Caco-2 (cell line): ENCODE data around the gene AP4B1. TPM values are rescaled to one million over a fixed set of nuclear protein-coding genes. Genes with fewer than 3 reads are reported as not detected.

Source experiments
- BruUV-seq: library from RNA; stranded (reverse); fragments of 400-500 nt; replicated peaks from 2 replicates; lab custom pipeline; 2021; lab: Mats Ljungman, UMichigan
- CTCF ChIA-PET: fragments of 300-600 bp; sonication (Branson Sonifier 250); formaldehyde crosslinking; loops from one replicate; lab custom pipeline; 2022; ENCODE audit warnings: antibody characterized with exemption; lab: Charles Lee
- POLR2A ChIA-PET: fragments of 300-600 bp; sonication (Branson Sonifier 250); formaldehyde crosslinking; loops from one replicate; lab custom pipeline; 2022; ENCODE audit warnings: antibody characterized with exemption; lab: Charles Lee
- DNase-seq, 2 experiments: peaks; one replicate each; pipeline versions ENCODE4 v3.0.0 to v3.0.0-alpha.2; 2020 to 2022
- H3K27me3 ChIP-seq: replicated peaks from 2 replicates; pipeline ENCODE4 v1.6.0; 2011; ENCODE audit warnings: low read length; ENCODE audit not compliant: control insufficient read depth, insufficient read depth
- H3K36me3 ChIP-seq: 2 replicates; pipeline ENCODE4 v1.5.1; 2011; ENCODE audit warnings: low read length; ENCODE audit not compliant: control insufficient read depth, insufficient read depth
- H3K4me1 ChIP-seq: fragments of 250-450 bp; sonication (Bioruptor Pico); 2 replicates; pipeline ENCODE4 v1.5.1; 2020; ENCODE audit warnings: mild to moderate bottlenecking
- H3K4me3 ChIP-seq: 2 replicates; pipeline ENCODE4 v1.5.1; 2011; ENCODE audit warnings: low read depth, mild to moderate bottlenecking, control low read depth, low read length
- H3K9me3 ChIP-seq: fragments of 250-450 bp; sonication (Bioruptor Pico); 2 replicates; pipeline ENCODE4 v1.5.1; 2020; ENCODE audit warnings: mild to moderate bottlenecking, moderate library complexity
- H3K27ac Mint-ChIP-seq: one replicate; pipeline ENCODE4 v1.8.0; 2022; ENCODE audit warnings: mixed read lengths; ENCODE audit not compliant: unreplicated experiment
- H3K27me3 Mint-ChIP-seq: one replicate; pipeline ENCODE4 v1.8.0; 2022; ENCODE audit warnings: mixed read lengths; ENCODE audit not compliant: insufficient read depth, unreplicated experiment
- H3K36me3 Mint-ChIP-seq: one replicate; pipeline ENCODE4 v1.8.0; 2022; ENCODE audit warnings: mild to moderate bottlenecking, mixed read lengths; ENCODE audit not compliant: insufficient read depth, unreplicated experiment
- H3K4me1 Mint-ChIP-seq: one replicate; pipeline ENCODE4 v1.8.0; 2022; ENCODE audit warnings: low read depth, mixed read lengths; ENCODE audit not compliant: unreplicated experiment
- H3K4me3 Mint-ChIP-seq: one replicate; pipeline ENCODE4 v1.8.0; 2022; ENCODE audit warnings: mild to moderate bottlenecking, moderate library complexity, mixed read lengths; ENCODE audit not compliant: unreplicated experiment
- H3K9me3 Mint-ChIP-seq: one replicate; pipeline ENCODE4 v1.8.0; 2022; ENCODE audit warnings: mixed read lengths; ENCODE audit not compliant: unreplicated experiment
- CTCF ChIP-seq, 2 experiments: fragments of 200-600 bp in 1 of 2; IDR thresholded peaks; 1 replicate in 1 of 2; 2 replicates in 1 of 2; pipeline versions ENCODE4 v1.5.1 to v1.8.0; 2011 to 2022; ENCODE audit warnings: antibody characterized with exemption in 1 of 2, control low read depth in 1 of 2, inconsistent platforms in 1 of 2, low read depth in 1 of 2, low read length in 1 of 2, mild to moderate bottlenecking in 1 of 2, moderate library complexity in 1 of 2; ENCODE audit not compliant: insufficient read depth in 1 of 2, severe bottlenecking in 1 of 2, unreplicated experiment in 1 of 2
- intact Hi-C: fragments of 100-400 bp; cut with micrococcal nuclease; formaldehyde crosslinking; loops from one replicate; pipeline ENCODE4 v1.10.0; 2022; ENCODE audit not compliant: unreplicated experiment
- total RNA-seq: library from RNA; stranded (reverse); gene quantifications from 2 replicates; pipeline ENCODE4 v1.2.3, GENCODE V29; 2022

The AP4B1 gene
- total RNA-seq, 1 experiment from 2014 or later: 10.0 TPM

- no peaks in the 10 kb centered on the region for H3K4me1 Mint-ChIP-seq
- intact Hi-C loops: no loop called here
- POLR2A ChIA-PET: no interaction called here
- BruUV-seq: no TSS peak
- TF ChIP-seq CTCF (IDR thresholded peaks at IDR 0.05; ENCODE audit: insufficient read depth in 1 of 2, low read depth in 1 of 2, low read length in 1 of 2, severe bottlenecking in 1 of 2, unreplicated experiment in 1 of 2): no peak
- H3K4me3 ChIP-seq: no peak overlapping the region
- no peaks in the 10 kb centered on the region for H3K9me3 Mint-ChIP-seq
- H3K4me1 ChIP-seq: no peaks in the 10 kb centered on the region
- H3K27ac Mint-ChIP-seq: no peak overlapping the region
- H3K27me3 ChIP-seq: no peaks in the 10 kb centered on the region
- no peaks in the 10 kb centered on the region for H3K27me3 Mint-ChIP-seq
- H3K4me3 Mint-ChIP-seq: no peak overlapping the region
- no peaks in the 10 kb centered on the region for H3K36me3 ChIP-seq
- no peak for DNase-seq
- CTCF ChIA-PET: no interaction called here
- no peaks in the 10 kb centered on the region for H3K36me3 Mint-ChIP-seq
- no peaks in the 10 kb centered on the region for H3K9me3 ChIP-seq
These were observed 28.4 kb downstream of the AP4B1 start for GRCh38 chr1:113876176-113876575.

- Mint-ChIP-seq H3K4me3 (no peak overlapping the region), H3K36me3 (no peaks in the 10 kb centered on the region), H3K4me1 (no peaks in the 10 kb centered on the region), H3K9me3 (no peaks in the 10 kb centered on the region), H3K27me3 (no peaks in the 10 kb centered on the region), H3K27ac (no peak overlapping the region)
- intact Hi-C loops: no loop called here
- DNase-seq: no peak
- Histone ChIP-seq H3K4me1 (no peaks in the 10 kb centered on the region), H3K9me3 (no peaks in the 10 kb centered on the region), H3K36me3 (no peaks in the 10 kb centered on the region), H3K27me3 (no peaks in the 10 kb centered on the region), H3K4me3 (no peak overlapping the region)
- ChIA-PET POLR2A (no interaction called here), CTCF (no interaction called here)
- TF ChIP-seq CTCF (IDR thresholded peaks at IDR 0.05; ENCODE audit: insufficient read depth in 1 of 2, low read depth in 1 of 2, low read length in 1 of 2, severe bottlenecking in 1 of 2, unreplicated experiment in 1 of 2): no peak
- no TSS peak for BruUV-seq
These were observed 28.9 kb downstream of the AP4B1 start for GRCh38 chr1:113875714-113876113.

GRCh38 chr1:113874012-113874879 lies 30.4 kb downstream of the AP4B1 start:
- H3K9me3 ChIP-seq: no peaks in the 10 kb centered on the region
- no peaks in the 10 kb centered on the region for H3K4me1 Mint-ChIP-seq
- no peak overlapping the region for H3K27ac Mint-ChIP-seq
- TF ChIP-seq CTCF (IDR thresholded peaks at IDR 0.05; ENCODE audit: insufficient read depth in 1 of 2, low read depth in 1 of 2, low read length in 1 of 2, severe bottlenecking in 1 of 2, unreplicated experiment in 1 of 2): peak in 1 of 2 experiments; percentile 21
- ChIA-PET CTCF (no interaction called here), POLR2A (no interaction called here)
- BruUV-seq: no TSS peak
- H3K27me3 Mint-ChIP-seq: no peaks in the 10 kb centered on the region
- H3K36me3 Mint-ChIP-seq: no peaks in the 10 kb centered on the region
- H3K4me3 ChIP-seq: no peak overlapping the region
- peak in 1 of 2 experiments; percentile 4 for DNase-seq
- H3K36me3 ChIP-seq: no peaks in the 10 kb centered on the region
- intact Hi-C loops: no loop called here
- H3K4me1 ChIP-seq: no peaks in the 10 kb centered on the region
- H3K27me3 ChIP-seq: no peaks in the 10 kb centered on the region
- no peak overlapping the region for H3K4me3 Mint-ChIP-seq
- H3K9me3 Mint-ChIP-seq: no peaks in the 10 kb centered on the region
